HepG2 (cell line): ENCODE results near the gene PTGIR.
"Not testable (repeated sequence)": the region's sequence is repeated elsewhere in the genome, so short reads cannot be mapped to it uniquely, and the experiment has no call there.

Experiments used
- CHD4 ChIP-seq: fragments of 200-600 bp; sonication (generic); IDR thresholded peaks from 2 replicates; pipeline ENCODE4 v1.7.0; 2017; ENCODE audit warnings: mild to moderate bottlenecking, low read length, borderline replicate concordance
- CREB1 ChIP-seq, 2 experiments: fragments of 450-650 bp in 1 of 2; IDR thresholded peaks; 2 replicates each; pipeline ENCODE4 v1.6.1; 2016 to 2017; ENCODE audit warnings: control low read depth in 1 of 2, mild to moderate bottlenecking in 1 of 2, missing compliant biosample characterization in 1 of 2, missing genetic modification characterization in 1 of 2
- CTCF ChIP-seq: sonication (generic); formaldehyde crosslinking; IDR thresholded peaks from 2 replicates; pipeline ENCODE4 v1.5.0; 2020; ENCODE audit warnings: mild to moderate bottlenecking, missing genetic modification reagents, moderate library complexity
- GABPA ChIP-seq, 2 experiments: IDR thresholded peaks; 2 replicates each; pipeline ENCODE4 v1.6.1; 2011 to 2016; ENCODE audit warnings: low read depth in 2 of 2, low read length in 1 of 2, missing biosample characterization in 1 of 2, missing genetic modification characterization in 1 of 2
- NFE2L1 ChIP-seq: sonication (generic); formaldehyde crosslinking; IDR thresholded peaks from 2 replicates; pipeline ENCODE4 v1.4.0; 2020; ENCODE audit warnings: missing genetic modification reagents, mild to moderate bottlenecking, borderline replicate concordance
- PCBP2 ChIP-seq: fragments of 200-400 bp; formaldehyde crosslinking; optimal IDR thresholded peaks from 2 replicates; pipeline ENCODE3; 2018; ENCODE audit warnings: low read length, low read depth; ENCODE audit not compliant: poor library complexity, severe bottlenecking
- ZBTB21 ChIP-seq: sonication (generic); formaldehyde crosslinking; IDR thresholded peaks from 2 replicates; pipeline ENCODE4 v1.4.0; 2020; ENCODE audit warnings: missing genetic modification reagents
- ZFX ChIP-seq: sonication (generic); formaldehyde crosslinking; IDR thresholded peaks from 2 replicates; pipeline ENCODE4 v1.4.0; 2020; ENCODE audit warnings: mild to moderate bottlenecking, low read depth, missing genetic modification reagents, moderate library complexity
- ZNF558 ChIP-seq: sonication (generic); formaldehyde crosslinking; IDR thresholded peaks from 2 replicates; pipeline ENCODE4 v1.9.0; 2022; ENCODE audit warnings: mild to moderate bottlenecking, missing genetic modification reagents, borderline replicate concordance
- TF ChIP-seq, protein P1 (sequence below): sonication (generic); formaldehyde crosslinking; IDR thresholded peaks from 2 replicates; pipeline ENCODE4 v1.4.0; 2020; ENCODE audit warnings: missing genetic modification reagents
- TF ChIP-seq, protein P2 (sequence below): sonication (generic); formaldehyde crosslinking; IDR thresholded peaks from 2 replicates; pipeline ENCODE4 v1.5.1; 2020; ENCODE audit warnings: mild to moderate bottlenecking, missing genetic modification reagents
- TF ChIP-seq, protein P3 (sequence below): sonication (generic); formaldehyde crosslinking; IDR thresholded peaks from 2 replicates; pipeline ENCODE4 v1.4.0; 2020; ENCODE audit warnings: missing genetic modification reagents
- TF ChIP-seq, protein P4 (sequence below): IDR thresholded peaks from 2 replicates; pipeline ENCODE4 v1.6.1; 2016

DNA sequence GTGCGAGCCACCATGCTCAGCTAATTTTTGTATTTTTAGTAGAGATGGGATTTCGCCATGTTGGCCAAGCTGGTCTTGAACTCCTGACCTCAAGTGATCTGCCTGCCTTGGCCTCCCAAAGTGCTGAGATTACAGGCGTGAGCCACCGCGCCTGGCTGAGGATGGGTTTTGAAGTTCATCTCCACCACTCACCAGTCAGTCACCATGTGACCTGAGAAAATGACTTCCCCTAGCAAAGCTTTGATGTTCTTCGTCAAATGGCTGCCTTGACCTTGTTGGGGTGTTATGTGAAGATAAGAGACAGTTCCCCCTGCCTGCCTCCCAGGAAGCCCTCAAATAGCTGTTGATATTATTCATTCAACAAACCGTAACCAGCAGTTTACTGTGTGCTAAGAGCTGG is 4.1 kb upstream of the PTGIR start:
- not testable (repeated sequence) for TF ChIP-seq GABPA (IDR thresholded peaks at IDR 0.05; ENCODE audit: low read depth, low read length); GABPA (CRISPR knock-in tag; IDR thresholded peaks at IDR 0.05; ENCODE audit: low read depth); NFE2L1 (CRISPR knock-in tag); PCBP2; ZFX (CRISPR knock-in tag); ZNF558; CREB1 (IDR thresholded peaks at IDR 0.05); CREB1 (CRISPR knock-in tag; IDR thresholded peaks at IDR 0.05); CTCF; CHD4; ZBTB21 (CRISPR knock-in tag)
- TF ChIP-seq, protein P1, sequence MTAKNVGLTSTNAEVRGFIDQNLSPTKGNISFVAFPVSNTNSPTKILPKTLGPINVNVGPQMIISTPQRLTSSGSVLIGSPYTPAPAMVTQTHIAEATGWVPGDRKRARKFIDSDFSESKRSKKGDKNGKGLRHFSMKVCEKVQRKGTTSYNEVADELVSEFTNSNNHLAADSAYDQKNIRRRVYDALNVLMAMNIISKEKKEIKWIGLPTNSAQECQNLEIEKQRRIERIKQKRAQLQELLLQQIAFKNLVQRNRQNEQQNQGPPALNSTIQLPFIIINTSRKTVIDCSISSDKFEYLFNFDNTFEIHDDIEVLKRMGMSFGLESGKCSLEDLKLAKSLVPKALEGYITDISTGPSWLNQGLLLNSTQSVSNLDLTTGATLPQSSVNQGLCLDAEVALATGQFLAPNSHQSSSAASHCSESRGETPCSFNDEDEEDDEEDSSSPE: not testable (repeated sequence)
- TF ChIP-seq, protein P2, sequence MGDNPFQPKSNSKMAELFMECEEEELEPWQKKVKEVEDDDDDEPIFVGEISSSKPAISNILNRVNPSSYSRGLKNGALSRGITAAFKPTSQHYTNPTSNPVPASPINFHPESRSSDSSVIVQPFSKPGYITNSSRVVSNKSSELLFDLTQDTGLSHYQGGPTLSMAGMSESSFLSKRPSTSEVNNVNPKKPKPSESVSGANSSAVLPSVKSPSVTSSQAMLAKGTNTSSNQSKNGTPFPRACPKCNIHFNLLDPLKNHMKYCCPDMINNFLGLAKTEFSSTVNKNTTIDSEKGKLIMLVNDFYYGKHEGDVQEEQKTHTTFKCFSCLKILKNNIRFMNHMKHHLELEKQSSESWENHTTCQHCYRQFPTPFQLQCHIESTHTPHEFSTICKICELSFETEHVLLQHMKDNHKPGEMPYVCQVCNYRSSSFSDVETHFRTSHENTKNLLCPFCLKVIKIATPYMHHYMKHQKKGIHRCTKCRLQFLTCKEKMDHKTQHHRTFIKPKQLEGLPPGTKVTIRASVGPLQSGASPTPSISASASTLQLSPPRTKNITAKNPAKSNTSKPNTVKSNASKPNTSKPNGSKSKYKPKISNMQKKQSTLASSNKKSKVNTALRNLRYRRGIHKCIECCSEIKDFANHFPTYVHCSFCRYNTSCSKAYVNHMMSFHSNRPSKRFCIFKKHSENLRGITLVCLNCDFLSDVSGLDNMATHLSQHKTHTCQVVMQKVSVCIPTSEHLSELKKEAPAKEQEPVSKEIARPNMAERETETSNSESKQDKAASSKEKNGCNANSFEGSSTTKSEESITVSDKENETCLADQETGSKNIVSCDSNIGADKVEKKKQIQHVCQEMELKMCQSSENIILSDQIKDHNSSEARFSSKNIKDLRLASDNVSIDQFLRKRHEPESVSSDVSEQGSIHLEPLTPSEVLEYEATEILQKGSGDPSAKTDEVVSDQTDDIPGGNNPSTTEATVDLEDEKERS (CRISPR knock-in tag): not testable (repeated sequence)
- TF ChIP-seq, protein P3, sequence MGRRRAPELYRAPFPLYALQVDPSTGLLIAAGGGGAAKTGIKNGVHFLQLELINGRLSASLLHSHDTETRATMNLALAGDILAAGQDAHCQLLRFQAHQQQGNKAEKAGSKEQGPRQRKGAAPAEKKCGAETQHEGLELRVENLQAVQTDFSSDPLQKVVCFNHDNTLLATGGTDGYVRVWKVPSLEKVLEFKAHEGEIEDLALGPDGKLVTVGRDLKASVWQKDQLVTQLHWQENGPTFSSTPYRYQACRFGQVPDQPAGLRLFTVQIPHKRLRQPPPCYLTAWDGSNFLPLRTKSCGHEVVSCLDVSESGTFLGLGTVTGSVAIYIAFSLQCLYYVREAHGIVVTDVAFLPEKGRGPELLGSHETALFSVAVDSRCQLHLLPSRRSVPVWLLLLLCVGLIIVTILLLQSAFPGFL (CRISPR knock-in tag): not testable (repeated sequence)
- TF ChIP-seq, protein P4, sequence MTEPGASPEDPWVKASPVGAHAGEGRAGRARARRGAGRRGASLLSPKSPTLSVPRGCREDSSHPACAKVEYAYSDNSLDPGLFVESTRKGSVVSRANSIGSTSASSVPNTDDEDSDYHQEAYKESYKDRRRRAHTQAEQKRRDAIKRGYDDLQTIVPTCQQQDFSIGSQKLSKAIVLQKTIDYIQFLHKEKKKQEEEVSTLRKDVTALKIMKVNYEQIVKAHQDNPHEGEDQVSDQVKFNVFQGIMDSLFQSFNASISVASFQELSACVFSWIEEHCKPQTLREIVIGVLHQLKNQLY (CRISPR knock-in tag): not testable (repeated sequence)
